SK-N-MC (cell line): Measurements from ENCODE around the gene APRT.

Source experiments
- DNase-seq: peaks from one replicate; pipeline ENCODE4 v3.0.0-alpha.2; 2011; ENCODE audit warnings: low read depth, low spot score
- H3K27ac ChIP-seq: fragments of 200-600 bp; sonication (generic); 2 replicates; pipeline ENCODE4 v1.5.1; 2016; ENCODE audit warnings: mixed run types
- H3K36me3 ChIP-seq: fragments of 200-600 bp; sonication (generic); 2 replicates; pipeline ENCODE4 v1.6.1; 2017; ENCODE audit warnings: antibody characterized with exemption, low read length, mixed read lengths; ENCODE audit not compliant: insufficient read depth
- H3K4me3 ChIP-seq: fragments of 200-600 bp; sonication (generic); 2 replicates; pipeline ENCODE4 v1.5.1; 2016
- H3K9ac ChIP-seq: fragments of 200-600 bp; sonication (generic); 2 replicates; pipeline ENCODE4 v1.8.0; 2017; ENCODE audit warnings: mixed run types, mixed read lengths; ENCODE audit not compliant: insufficient read length
- H3K9me3 ChIP-seq: fragments of 200-600 bp; sonication (generic); 2 replicates; pipeline ENCODE4 v1.6.1; 2017; ENCODE audit warnings: low read depth, mild to moderate bottlenecking, antibody characterized with exemption, low read length, moderate library complexity, mixed read lengths
- EZH2 ChIP-seq: fragments of 200-600 bp; sonication (generic); IDR thresholded peaks from one replicate; pipeline ENCODE4 v1.6.1; 2017; ENCODE audit warnings: antibody characterized with exemption
- FOXP2 ChIP-seq: optimal IDR thresholded peaks from 2 replicates; pipeline ENCODE3; 2011; ENCODE audit warnings: mild to moderate bottlenecking, moderate library complexity; ENCODE audit not compliant: insufficient read depth; ENCODE audit errors: extremely low read length, control extremely low read depth
- POLR2AphosphoS5 ChIP-seq: IDR thresholded peaks from 2 replicates; pipeline ENCODE4 v1.6.1; 2012; ENCODE audit warnings: mild to moderate bottlenecking, low read depth, low read length, borderline replicate concordance

APRT gene

GRCh38 chr16:88809068-88809675 lies 2.6 kb downstream of the APRT start:
- Histone ChIP-seq H3K27ac (peak overlapping the region; percentile 50; the same call in 1 of the 2 replicates), H3K36me3 (peaks cover 33% of the 10 kb centered on the region; the same call in 1 of the 2 replicates), H3K9ac (no peak overlapping the region), H3K9me3 (no peaks in the 10 kb centered on the region), H3K4me3 (no peak overlapping the region)
- no peak for TF ChIP-seq EZH2
- no peak for TF ChIP-seq FOXP2
- TF ChIP-seq POLR2AphosphoS5 = peak; percentile 39
- DNase-seq = no peak

GRCh38 chr16:88807626-88808453 lies 3.9 kb downstream of the APRT start:
- no peak for DNase-seq

GRCh38 chr16:88807142-88807625 lies 4.5 kb downstream of the APRT start:
- Histone ChIP-seq H3K36me3 (peaks cover 33% of the 10 kb centered on the region; the same call in 1 of the 2 replicates), H3K9ac (no peak overlapping the region), H3K9me3 (no peaks in the 10 kb centered on the region), H3K27ac (no peak overlapping the region), H3K4me3 (no peak overlapping the region)
- TF ChIP-seq POLR2AphosphoS5 (no peak), EZH2 (no peak), FOXP2 (no peak)
- DNase-seq = no peak

More at GRCh38 chr16:88807626-88808453, 3.9 kb downstream of the APRT start:
- no peaks in the 10 kb centered on the region for H3K9me3 ChIP-seq
- H3K4me3 ChIP-seq = no peak overlapping the region
- peaks cover 33% of the 10 kb centered on the region; the same call in 1 of the 2 replicates for H3K36me3 ChIP-seq
- H3K27ac ChIP-seq = no peak overlapping the region
- H3K9ac ChIP-seq = no peak overlapping the region
- TF ChIP-seq EZH2 = no peak
- TF ChIP-seq FOXP2 = no peak
- TF ChIP-seq POLR2AphosphoS5 = no peak

GRCh38 chr16:88806491-88807111 lies 5.1 kb downstream of the APRT start:
- TF ChIP-seq POLR2AphosphoS5 (no peak), FOXP2 (no peak)

GRCh38 chr16:88805887-88806393 lies 5.8 kb downstream of the APRT start:
- TF ChIP-seq EZH2 = no peak
- TF ChIP-seq FOXP2 = no peak
- TF ChIP-seq POLR2AphosphoS5 = no peak
- H3K9me3 ChIP-seq = no peaks in the 10 kb centered on the region
- DNase-seq = no peak
- no peak overlapping the region for H3K4me3 ChIP-seq
- peaks cover 33% of the 10 kb centered on the region; the same call in 1 of the 2 replicates for H3K36me3 ChIP-seq
- H3K9ac ChIP-seq = no peak overlapping the region
- H3K27ac ChIP-seq = no peak overlapping the region

More at GRCh38 chr16:88806491-88807111, 5.1 kb downstream of the APRT start:
- Histone ChIP-seq H3K27ac (no peak overlapping the region), H3K4me3 (no peak overlapping the region), H3K36me3 (peaks cover 33% of the 10 kb centered on the region; the same call in 1 of the 2 replicates), H3K9ac (no peak overlapping the region), H3K9me3 (no peaks in the 10 kb centered on the region)
- DNase-seq = no peak

- H3K36me3 ChIP-seq = peaks cover 33% of the 10 kb centered on the region; the same call in 1 of the 2 replicates
- no peak overlapping the region for H3K9ac ChIP-seq
- DNase-seq = no peak
- H3K4me3 ChIP-seq = peak overlapping the region; percentile 78
- H3K9me3 ChIP-seq = no peaks in the 10 kb centered on the region
- TF ChIP-seq FOXP2 (no peak), POLR2AphosphoS5 (no peak), EZH2 (no peak)
- no peak overlapping the region for H3K27ac ChIP-seq
Observed at GRCh38 chr16:88805340-88805715, 6.4 kb downstream of the APRT start.

GRCh38 chr16:88804552-88805339 lies 7.0 kb downstream of the APRT start:
- Histone ChIP-seq H3K27ac (no peak overlapping the region), H3K4me3 (peak overlapping the region; percentile 78), H3K36me3 (peaks cover 33% of the 10 kb centered on the region; the same call in 1 of the 2 replicates), H3K9me3 (no peaks in the 10 kb centered on the region), H3K9ac (peak overlapping the region; percentile 76)
- no peak for DNase-seq
- no peak for TF ChIP-seq FOXP2
- no peak for TF ChIP-seq EZH2
- TF ChIP-seq POLR2AphosphoS5 = no peak; the same call in 1 of the 2 replicates
